ENCODE results near the gene MRGPRD.

The MRGPRD gene

GRCh38 chr11:68966894-68967780 lies 13.6 kb downstream of the MRGPRD start:
- DNase-seq: no peak

- no peak for DNase-seq
Measured at GRCh38 chr11:68965901-68966853, 14.6 kb downstream of the MRGPRD start.

- no peak for DNase-seq
Measured at GRCh38 chr11:68963779-68964178, 17.0 kb downstream of the MRGPRD start.

GRCh38 chr11:68962527-68963250 lies 18.1 kb downstream of the MRGPRD start:
- DNase-seq: no peak

- no peak for DNase-seq
Measured at GRCh38 chr11:68961245-68961644, 19.5 kb downstream of the MRGPRD start.

- DNase-seq: no peak
Measured at GRCh38 chr11:68960294-68961071, 20.3 kb downstream of the MRGPRD start.

- DNase-seq: no peak
Measured at GRCh38 chr11:68959465-68960293, 21.1 kb downstream of the MRGPRD start.

- no peak for DNase-seq
Measured at GRCh38 chr11:68958211-68958610, 22.6 kb downstream of the MRGPRD start.

- no peak for DNase-seq
Measured at GRCh38 chr11:68956547-68957254, 24.1 kb downstream of the MRGPRD start.

- DNase-seq: no peak
Measured at GRCh38 chr11:68956142-68956541, 24.6 kb downstream of the MRGPRD start.

GRCh38 chr11:68955607-68955958 lies 25.2 kb downstream of the MRGPRD start:
- no peak for DNase-seq

- DNase-seq: no peak
Measured at GRCh38 chr11:68954836-68955606, 25.8 kb downstream of the MRGPRD start.

- DNase-seq: no peak
Measured at GRCh38 chr11:68950762-68951161, 30.0 kb downstream of the MRGPRD start.

GRCh38 chr11:68950270-68950669 lies 30.5 kb downstream of the MRGPRD start:
- no peak for DNase-seq

GRCh38 chr11:68948935-68949334 lies 31.9 kb downstream of the MRGPRD start:
- no peak for DNase-seq

- DNase-seq: no peak
Measured at GRCh38 chr11:68948496-68948895, 32.3 kb downstream of the MRGPRD start.

GRCh38 chr11:68947151-68947550 lies 33.6 kb downstream of the MRGPRD start:
- no peak for DNase-seq

GRCh38 chr11:68946416-68947090 lies 34.2 kb downstream of the MRGPRD start:
- DNase-seq: no peak

- no peak for DNase-seq
Measured at GRCh38 chr11:68942751-68943271, 38.0 kb downstream of the MRGPRD start.

Measured in NCI-H2107 (cell line).